GM12801 (cell line): Measurements from ENCODE around the gene AKR1C2.

Source experiments
- TF ChIP-seq, protein P1 (sequence below): IDR thresholded peaks from one replicate; pipeline ENCODE4 v1.5.1; 2011; ENCODE audit warnings: control low read depth; ENCODE audit not compliant: insufficient read length; ENCODE audit errors: extremely low read depth

Gene AKR1C2

DNA sequence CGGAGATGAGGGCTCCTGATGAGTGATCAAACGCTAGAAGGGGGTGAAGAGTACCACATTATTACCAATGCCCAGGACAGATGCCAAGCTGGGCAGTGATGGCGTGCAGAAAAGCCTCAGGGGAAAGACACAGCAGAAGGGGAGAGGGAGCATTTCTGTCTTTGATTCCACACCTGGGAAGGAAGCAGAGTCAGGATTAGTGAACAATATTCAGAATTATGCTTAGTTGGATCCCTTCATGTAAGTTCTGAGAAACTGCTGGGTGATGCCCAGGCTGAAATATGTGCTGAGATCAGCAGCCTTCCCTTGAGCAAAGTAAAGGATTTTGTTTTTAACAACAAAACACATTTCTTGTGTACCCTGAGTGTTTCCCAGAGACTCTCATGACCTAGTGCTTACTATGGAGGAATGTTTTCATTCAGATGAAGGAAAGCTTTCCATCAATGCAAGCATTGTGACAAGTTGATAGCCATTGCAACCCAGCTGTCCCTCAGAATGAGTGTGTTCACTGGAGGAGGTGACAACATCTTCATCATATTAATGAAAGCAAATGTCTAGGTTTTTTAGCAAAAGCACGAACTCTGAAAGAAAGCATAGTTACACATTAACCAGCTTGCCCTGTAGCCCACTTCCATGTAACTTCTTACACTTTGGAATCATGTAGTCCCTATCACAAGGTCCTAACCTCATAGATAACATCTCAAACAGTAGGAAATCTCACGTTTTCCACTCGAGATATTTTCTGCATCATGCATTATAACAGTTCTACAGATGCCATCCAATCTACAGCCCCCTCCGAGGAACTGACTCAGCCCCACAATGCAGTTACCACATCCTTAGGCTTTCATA, 64.2 kb downstream of the AKR1C2 start:
- TF ChIP-seq, protein P1, sequence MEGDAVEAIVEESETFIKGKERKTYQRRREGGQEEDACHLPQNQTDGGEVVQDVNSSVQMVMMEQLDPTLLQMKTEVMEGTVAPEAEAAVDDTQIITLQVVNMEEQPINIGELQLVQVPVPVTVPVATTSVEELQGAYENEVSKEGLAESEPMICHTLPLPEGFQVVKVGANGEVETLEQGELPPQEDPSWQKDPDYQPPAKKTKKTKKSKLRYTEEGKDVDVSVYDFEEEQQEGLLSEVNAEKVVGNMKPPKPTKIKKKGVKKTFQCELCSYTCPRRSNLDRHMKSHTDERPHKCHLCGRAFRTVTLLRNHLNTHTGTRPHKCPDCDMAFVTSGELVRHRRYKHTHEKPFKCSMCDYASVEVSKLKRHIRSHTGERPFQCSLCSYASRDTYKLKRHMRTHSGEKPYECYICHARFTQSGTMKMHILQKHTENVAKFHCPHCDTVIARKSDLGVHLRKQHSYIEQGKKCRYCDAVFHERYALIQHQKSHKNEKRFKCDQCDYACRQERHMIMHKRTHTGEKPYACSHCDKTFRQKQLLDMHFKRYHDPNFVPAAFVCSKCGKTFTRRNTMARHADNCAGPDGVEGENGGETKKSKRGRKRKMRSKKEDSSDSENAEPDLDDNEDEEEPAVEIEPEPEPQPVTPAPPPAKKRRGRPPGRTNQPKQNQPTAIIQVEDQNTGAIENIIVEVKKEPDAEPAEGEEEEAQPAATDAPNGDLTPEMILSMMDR = no peak
